OCI-LY3 (cell line): ENCODE results near the gene F13A1.

Experiments used
- H2AFZ ChIP-seq: fragments of 200-600, 300-600 bp; shearing (Covaris generic); 2 replicates; pipeline ENCODE4 v1.6.0; 2014; ENCODE audit warnings: antibody characterized with exemption, low read depth, low read length
- H3K27ac ChIP-seq: fragments of 200-600, 300-600 bp; sonication (generic); 2 replicates; pipeline ENCODE4 v1.5.1; 2014; ENCODE audit warnings: mild to moderate bottlenecking, low read length, moderate library complexity, mixed read lengths
- H3K27me3 ChIP-seq: fragments of 200-600, 300-600 bp; sonication (generic); 2 replicates; pipeline ENCODE4 v1.6.1; 2014; ENCODE audit warnings: low read depth, low read length, mixed read lengths
- H3K36me3 ChIP-seq: fragments of 200-600, 300-600 bp; sonication (generic); replicated peaks from 2 replicates; pipeline ENCODE3; 2014; ENCODE audit warnings: low read depth, low read length, mixed read lengths
- H3K4me1 ChIP-seq: fragments of 300-600, 200-600 bp; sonication (generic); 2 replicates; pipeline ENCODE4 v1.6.1; 2014; ENCODE audit warnings: low read length, mixed read lengths
- H3K4me2 ChIP-seq: fragments of 200-600, 300-600 bp; sonication (generic); 2 replicates; pipeline ENCODE4 v1.6.1; 2014; ENCODE audit warnings: low read length, mixed read lengths
- H3K4me3 ChIP-seq: fragments of 300-600, 200-600 bp; sonication (generic); 2 replicates; pipeline ENCODE4 v1.5.1; 2014; ENCODE audit warnings: antibody characterized with exemption, mild to moderate bottlenecking, low read length, moderate library complexity
- H3K79me2 ChIP-seq: fragments of 300-600, 200-600 bp; shearing (Covaris generic); 2 replicates; pipeline ENCODE4 v1.6.1; 2014; ENCODE audit warnings: mild to moderate bottlenecking, low read length, mixed read lengths
- H3K9ac ChIP-seq: fragments of 300-600, 200-600 bp; shearing (Covaris generic); 2 replicates; pipeline ENCODE4 v1.6.0; 2014; ENCODE audit warnings: mild to moderate bottlenecking, low read length, moderate library complexity
- H3K9me3 ChIP-seq: fragments of 200-600, 300-600 bp; shearing (Covaris generic); 2 replicates; pipeline ENCODE4 v1.6.1; 2014; ENCODE audit warnings: low read length, mixed read lengths; ENCODE audit not compliant: insufficient read depth
- H4K20me1 ChIP-seq: fragments of 200-600, 300-600 bp; sonication (generic); 2 replicates; pipeline ENCODE4 v1.6.1; 2016; ENCODE audit warnings: low read length, mixed read lengths; ENCODE audit not compliant: insufficient read depth
- EZH2phosphoT487 ChIP-seq: fragments of 200-600 bp; shearing (Covaris generic); IDR thresholded peaks from 2 replicates; pipeline ENCODE4 v1.6.1; 2018; ENCODE audit warnings: antibody characterized with exemption, mixed run types, low read depth
- TF ChIP-seq, protein P1 (sequence below): fragments of 200-600, 300-600 bp; sonication (generic); IDR thresholded peaks from 2 replicates; pipeline ENCODE4 v1.5.1; 2014; ENCODE audit warnings: antibody characterized with exemption, low read length, low read depth

The F13A1 gene

DNA sequence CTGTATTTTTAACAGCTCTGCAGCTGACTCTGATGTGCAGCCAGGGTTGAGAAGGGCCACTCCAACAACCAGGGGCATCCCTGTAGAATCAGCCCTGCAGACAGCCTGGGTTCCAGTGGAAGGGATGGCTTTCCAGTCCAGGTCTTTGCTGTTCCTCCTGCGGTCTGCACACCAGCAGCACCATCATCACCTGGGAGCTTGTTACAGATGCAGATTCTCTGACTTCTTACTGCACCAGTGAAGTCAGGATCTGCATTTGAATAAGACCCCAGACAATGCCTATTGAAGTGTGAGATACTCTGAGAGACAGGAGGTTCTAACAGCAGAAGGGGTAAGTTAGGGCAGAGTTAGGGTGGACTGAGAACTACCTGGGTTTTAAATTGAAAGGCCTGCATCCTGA is 151.3 kb downstream of the F13A1 start:
- no peak overlapping the region for H3K9ac ChIP-seq
- no peaks in the 10 kb centered on the region for H3K4me1 ChIP-seq
- no peaks in the 10 kb centered on the region for H3K36me3 ChIP-seq
- H3K27me3 ChIP-seq: no peaks in the 10 kb centered on the region
- no peak for TF ChIP-seq EZH2phosphoT487
- TF ChIP-seq, protein P1, sequence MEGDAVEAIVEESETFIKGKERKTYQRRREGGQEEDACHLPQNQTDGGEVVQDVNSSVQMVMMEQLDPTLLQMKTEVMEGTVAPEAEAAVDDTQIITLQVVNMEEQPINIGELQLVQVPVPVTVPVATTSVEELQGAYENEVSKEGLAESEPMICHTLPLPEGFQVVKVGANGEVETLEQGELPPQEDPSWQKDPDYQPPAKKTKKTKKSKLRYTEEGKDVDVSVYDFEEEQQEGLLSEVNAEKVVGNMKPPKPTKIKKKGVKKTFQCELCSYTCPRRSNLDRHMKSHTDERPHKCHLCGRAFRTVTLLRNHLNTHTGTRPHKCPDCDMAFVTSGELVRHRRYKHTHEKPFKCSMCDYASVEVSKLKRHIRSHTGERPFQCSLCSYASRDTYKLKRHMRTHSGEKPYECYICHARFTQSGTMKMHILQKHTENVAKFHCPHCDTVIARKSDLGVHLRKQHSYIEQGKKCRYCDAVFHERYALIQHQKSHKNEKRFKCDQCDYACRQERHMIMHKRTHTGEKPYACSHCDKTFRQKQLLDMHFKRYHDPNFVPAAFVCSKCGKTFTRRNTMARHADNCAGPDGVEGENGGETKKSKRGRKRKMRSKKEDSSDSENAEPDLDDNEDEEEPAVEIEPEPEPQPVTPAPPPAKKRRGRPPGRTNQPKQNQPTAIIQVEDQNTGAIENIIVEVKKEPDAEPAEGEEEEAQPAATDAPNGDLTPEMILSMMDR: no peak
- H3K27ac ChIP-seq: no peak overlapping the region
- no peak overlapping the region for H3K4me3 ChIP-seq
- no peaks in the 10 kb centered on the region for H3K79me2 ChIP-seq
- no peaks in the 10 kb centered on the region for H4K20me1 ChIP-seq
- H3K9me3 ChIP-seq: no peaks in the 10 kb centered on the region
- no peak overlapping the region for H2AFZ ChIP-seq
- no peak overlapping the region for H3K4me2 ChIP-seq

DNA sequence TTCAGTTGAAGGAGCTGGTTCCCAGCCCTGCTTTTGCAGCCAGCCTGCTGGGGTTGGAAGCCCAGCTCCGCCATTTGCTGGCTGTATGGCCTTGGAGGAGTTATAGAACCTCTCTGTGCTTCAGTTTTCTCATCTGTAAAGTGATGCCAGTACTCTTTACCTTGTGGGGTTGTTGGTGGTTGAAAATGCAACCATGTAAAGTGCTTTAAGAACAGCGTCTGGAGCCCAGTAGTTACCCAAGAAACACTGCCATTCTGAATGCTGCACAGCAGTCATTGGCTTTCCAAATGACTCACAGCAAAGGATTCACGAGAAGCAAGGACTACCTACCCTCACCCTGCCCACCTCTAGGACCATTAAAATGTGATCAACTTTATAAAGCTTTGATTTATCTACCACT is 154.4 kb downstream of the F13A1 start:
- H3K9ac ChIP-seq: no peak overlapping the region

DNA sequence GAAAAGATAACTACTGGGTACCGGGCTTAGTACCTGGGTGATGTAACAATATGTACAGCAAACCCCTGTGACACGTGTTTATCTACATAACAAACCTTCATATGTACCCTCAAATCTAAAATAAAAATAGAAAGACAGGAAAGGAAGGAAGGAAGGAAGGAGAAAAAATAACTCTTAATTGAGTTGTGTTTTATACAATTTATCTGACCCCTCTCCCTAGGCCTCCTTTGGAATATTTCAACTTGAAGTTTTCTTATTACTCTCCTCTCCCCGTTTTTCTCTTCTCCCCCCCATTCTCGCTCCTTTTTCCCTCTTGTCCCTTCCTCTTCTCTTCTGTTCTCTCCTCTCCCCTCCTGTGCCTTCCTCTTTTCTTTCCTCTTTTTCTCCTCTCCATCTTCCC is 156.1 kb downstream of the F13A1 start:
- H3K27me3 ChIP-seq: no peaks in the 10 kb centered on the region
- no peak overlapping the region for H3K4me2 ChIP-seq
- no peaks in the 10 kb centered on the region for H3K79me2 ChIP-seq
- H3K9me3 ChIP-seq: no peaks in the 10 kb centered on the region
- H3K36me3 ChIP-seq: no peaks in the 10 kb centered on the region
- no peak overlapping the region for H2AFZ ChIP-seq
- H3K27ac ChIP-seq: no peak overlapping the region
- H3K4me3 ChIP-seq: no peak overlapping the region
- TF ChIP-seq, protein P1: no peak
- TF ChIP-seq EZH2phosphoT487: no peak
- H4K20me1 ChIP-seq: no peaks in the 10 kb centered on the region
- no peaks in the 10 kb centered on the region for H3K4me1 ChIP-seq
- H3K9ac ChIP-seq: no peak overlapping the region

More for the DNA sequence above, 154.4 kb downstream of the F13A1 start:
- no peak overlapping the region for H3K4me3 ChIP-seq
- no peaks in the 10 kb centered on the region for H3K9me3 ChIP-seq
- H3K36me3 ChIP-seq: no peaks in the 10 kb centered on the region
- no peaks in the 10 kb centered on the region for H3K27me3 ChIP-seq
- no peak for TF ChIP-seq EZH2phosphoT487
- TF ChIP-seq, protein P1: no peak
- no peak overlapping the region for H3K27ac ChIP-seq
- H3K79me2 ChIP-seq: no peaks in the 10 kb centered on the region
- H3K4me2 ChIP-seq: no peak overlapping the region
- H4K20me1 ChIP-seq: no peaks in the 10 kb centered on the region
- no peak overlapping the region for H2AFZ ChIP-seq
- H3K4me1 ChIP-seq: no peaks in the 10 kb centered on the region

DNA sequence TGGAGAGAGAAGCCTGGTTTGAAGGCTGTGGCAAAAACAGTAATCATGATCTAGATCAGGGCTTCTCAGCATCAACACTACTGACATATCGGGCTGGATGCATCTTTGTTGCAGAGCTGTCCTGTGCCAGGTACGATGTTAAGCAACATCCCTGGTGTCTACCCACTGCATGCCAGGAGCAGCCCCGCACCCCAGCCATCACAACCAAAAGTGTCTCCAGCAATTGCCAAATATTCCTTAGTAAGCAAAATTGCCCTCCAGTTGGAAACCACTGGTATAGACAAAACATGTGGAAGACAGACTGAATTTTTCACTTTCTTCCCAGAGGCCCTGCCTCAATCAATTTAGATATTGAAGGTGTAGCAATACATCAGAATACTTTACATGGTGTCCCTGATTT is 166.1 kb downstream of the F13A1 start:
- Histone ChIP-seq H3K9me3 (no peaks in the 10 kb centered on the region), H2AFZ (no peak overlapping the region), H3K9ac (no peak overlapping the region), H3K36me3 (no peaks in the 10 kb centered on the region), H3K27me3 (no peaks in the 10 kb centered on the region), H3K4me1 (no peaks in the 10 kb centered on the region), H3K27ac (no peak overlapping the region), H3K4me2 (no peak overlapping the region), H3K4me3 (no peak overlapping the region), H4K20me1 (no peaks in the 10 kb centered on the region), H3K79me2 (no peaks in the 10 kb centered on the region)
- TF ChIP-seq, protein P1: no peak
- no peak for TF ChIP-seq EZH2phosphoT487
